GM19099 (cell line): Measurements from ENCODE around the gene DLX3.

Experiments used
- POLR2A ChIP-seq: IDR thresholded peaks from 3 replicates; pipeline ENCODE4 v1.6.1; 2011; ENCODE audit warnings: low read depth; ENCODE audit not compliant: insufficient read length; ENCODE audit errors: extremely low read depth

DLX3 gene

GRCh38 chr17:50003911-50004310 lies 8.9 kb upstream of the DLX3 start:
- no peak for TF ChIP-seq POLR2A

- no peak for TF ChIP-seq POLR2A
Measured at GRCh38 chr17:49998836-49999511, 4.0 kb upstream of the DLX3 start.

DNA sequence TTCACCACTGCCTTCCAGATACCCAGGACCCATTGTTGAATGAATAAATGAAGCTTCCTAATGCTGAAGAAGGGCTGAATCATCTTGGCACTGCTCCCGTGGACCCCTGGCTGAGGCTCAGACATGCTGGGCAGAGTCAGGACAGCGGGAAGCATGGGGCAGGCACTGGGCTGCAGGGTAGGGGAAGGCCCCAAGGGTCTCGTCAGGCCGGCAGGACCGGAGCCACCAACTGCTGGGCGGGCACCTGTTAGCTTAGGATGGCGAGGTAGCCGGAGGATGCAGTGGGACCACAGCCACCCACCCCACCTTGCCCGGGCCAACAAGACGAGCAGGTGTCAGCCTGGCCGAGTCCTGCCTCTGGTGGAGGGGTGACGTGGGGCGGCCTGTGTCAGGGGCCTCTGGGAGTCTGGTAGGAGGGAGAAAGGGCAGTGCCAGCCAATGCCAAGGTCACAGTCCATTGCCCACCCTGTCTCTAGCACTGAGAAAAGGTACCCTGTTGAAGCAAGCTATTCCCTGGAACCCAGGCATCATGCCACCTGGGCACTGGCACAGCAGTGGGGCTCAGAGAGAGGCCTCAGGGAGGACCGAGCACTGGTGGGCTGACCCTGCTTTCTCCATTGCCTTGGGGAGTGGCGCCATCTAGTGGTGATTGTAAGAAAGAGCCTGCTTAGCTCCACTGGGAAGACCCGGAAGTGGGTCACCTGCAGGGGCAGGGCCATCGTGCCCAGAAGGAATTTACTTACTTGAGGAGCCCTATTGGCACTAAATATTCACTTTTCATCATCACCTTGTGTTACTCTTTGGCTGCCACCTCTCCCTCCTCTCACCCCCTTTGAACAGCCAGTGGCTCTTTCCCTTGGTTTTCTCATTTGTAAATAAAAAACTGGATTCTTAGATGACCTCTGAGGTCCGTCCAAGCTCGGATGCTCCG lies 3.0 kb upstream of the DLX3 start:
- no peak for TF ChIP-seq POLR2A

- TF ChIP-seq POLR2A: no peak
Measured at GRCh38 chr17:49997301-49997650, 2.3 kb upstream of the DLX3 start.

- TF ChIP-seq POLR2A: no peak
Measured at GRCh38 chr17:49996495-49997300, 1.7 kb upstream of the DLX3 start.

DNA sequence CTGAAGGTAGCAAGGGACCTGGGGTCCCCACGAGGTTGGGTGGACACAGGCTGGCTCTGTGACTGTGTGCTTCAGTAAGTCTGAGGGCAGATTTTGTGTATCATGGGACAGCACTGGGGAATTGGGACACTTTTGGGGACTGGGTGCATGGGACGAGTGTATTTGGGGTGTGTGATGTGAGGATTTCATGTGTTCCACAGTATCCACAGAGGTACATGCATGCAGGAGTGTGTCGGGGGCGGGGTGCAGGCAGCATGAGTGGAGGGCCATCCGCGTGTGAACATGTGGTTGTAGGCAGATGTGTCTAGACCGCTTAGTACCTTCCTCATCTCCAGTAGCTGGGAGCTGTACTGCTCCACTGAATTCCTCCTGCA lies 1.1 kb upstream of the DLX3 start:
- TF ChIP-seq POLR2A: no peak

GRCh38 chr17:49994085-49995054 lies 654 bp downstream of the DLX3 start:
- no peak for TF ChIP-seq POLR2A

DNA sequence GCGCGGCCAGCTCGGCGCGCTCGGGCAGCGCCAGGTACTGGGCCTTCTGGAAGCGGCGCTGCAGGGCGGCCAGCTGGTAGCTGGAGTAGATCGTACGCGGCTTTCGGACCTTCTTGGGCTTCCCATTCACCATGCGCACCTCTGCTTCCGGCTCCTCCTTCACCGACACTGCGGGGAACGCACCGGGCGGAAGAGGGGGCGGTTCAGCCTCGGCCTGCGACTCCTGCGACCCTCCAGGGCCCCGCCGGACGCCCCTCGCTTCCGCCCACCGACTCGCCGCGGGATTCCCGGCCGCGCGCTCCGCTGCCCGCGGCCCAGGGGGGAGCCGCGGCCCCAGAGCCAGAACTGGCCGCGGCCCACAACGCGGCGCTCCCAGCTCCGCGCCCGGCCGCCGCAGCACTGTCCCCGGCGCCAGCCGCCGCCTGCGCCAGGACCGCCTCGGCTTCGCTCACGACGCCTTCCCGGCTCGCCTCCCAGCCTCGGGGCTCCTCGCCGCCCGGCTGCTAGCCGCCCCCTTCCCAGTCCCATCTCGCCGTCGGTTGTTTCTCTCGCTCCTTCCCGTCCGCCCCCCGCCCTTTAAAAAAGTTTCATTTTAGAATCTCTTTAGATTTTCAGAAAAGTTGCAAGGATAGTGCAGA lies 1.5 kb downstream of the DLX3 start:
- TF ChIP-seq POLR2A: no peak

DNA sequence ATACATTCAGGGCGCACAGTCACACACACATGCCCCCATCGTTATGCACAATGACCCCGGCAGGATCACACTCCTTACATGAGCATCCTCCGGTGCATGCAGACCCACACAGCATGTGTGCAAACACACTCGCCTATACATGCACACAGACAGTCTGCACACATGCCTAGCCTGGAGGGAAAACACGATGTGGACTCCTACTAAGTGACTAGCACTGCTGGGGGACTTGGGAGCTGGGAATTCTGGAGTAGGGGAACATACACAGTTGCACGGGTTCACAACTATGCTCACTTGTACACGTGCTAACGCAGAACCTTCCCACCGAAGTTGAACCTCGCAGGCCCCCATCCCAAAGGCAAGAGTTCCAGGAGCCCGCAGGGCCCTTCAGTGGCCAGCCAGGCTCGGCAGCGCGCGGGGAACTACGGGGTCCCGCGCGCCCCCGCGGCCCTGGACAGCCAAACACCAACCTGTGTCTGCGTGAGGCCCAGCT lies 2.0 kb downstream of the DLX3 start:
- no peak for TF ChIP-seq POLR2A

GRCh38 chr17:49992191-49992932 lies 2.7 kb downstream of the DLX3 start:
- TF ChIP-seq POLR2A: no peak

GRCh38 chr17:49991409-49991808 lies 3.6 kb downstream of the DLX3 start:
- no peak for TF ChIP-seq POLR2A

DNA sequence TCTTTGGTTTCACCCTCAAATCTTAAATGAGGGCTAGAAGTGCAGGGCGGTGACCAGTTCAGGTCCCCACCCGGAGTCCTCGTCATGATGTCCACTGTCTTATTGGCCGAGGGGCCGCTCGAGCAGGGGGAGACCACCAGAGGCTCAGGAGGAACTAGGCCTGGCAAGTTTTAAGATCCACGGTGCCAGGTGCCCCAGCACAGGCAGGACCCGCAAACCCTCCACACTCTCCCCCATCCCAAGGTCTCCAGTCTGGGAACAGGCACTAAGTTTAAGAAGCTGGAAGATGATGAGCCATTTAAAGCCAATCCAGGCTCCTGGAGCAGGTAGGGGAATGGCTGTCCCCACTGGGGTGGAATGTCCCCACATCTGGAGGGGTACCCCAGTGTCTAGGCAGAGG lies 4.1 kb downstream of the DLX3 start:
- no peak for TF ChIP-seq POLR2A

GRCh38 chr17:49990331-49990730 lies 4.7 kb downstream of the DLX3 start:
- no peak for TF ChIP-seq POLR2A
